Activated effector memory CD4-positive, alpha-beta T cell treated with Interleukin-2 at 50 U/mL for 16 hours (primary cell): ENCODE measurements around the gene TNNI2.
"Not testable (repeated sequence)": the region's sequence is repeated elsewhere in the genome, so short reads cannot be mapped to it uniquely, and the experiment has no call there.

Experiments used
- DNase-seq: peaks from one replicate; pipeline ENCODE4 v3.0.0-alpha.2; 2020

TNNI2 gene

GRCh38 chr11:1838426-1839144, at the start of gene TNNI2:
Gene TNNI2, plus strand, starts transcription at chr11:1838981. Its CDS starts 716 bp downstream, at chr11:1839697.
- no peak for DNase-seq

GRCh38 chr11:1791912-1792311, 46.9 kb upstream of the TNNI2 start:
- no peak for DNase-seq

- no peak for DNase-seq
These were observed 46.3 kb upstream of the TNNI2 start for GRCh38 chr11:1792461-1792860.

- DNase-seq = no peak
These were observed 45.7 kb upstream of the TNNI2 start for GRCh38 chr11:1793081-1793480.

- no peak for DNase-seq
These were observed 42.3 kb upstream of the TNNI2 start for GRCh38 chr11:1796413-1797011.

GRCh38 chr11:1797391-1798125, 41.2 kb upstream of the TNNI2 start:
- no peak for DNase-seq

- no peak for DNase-seq
These were observed 35.5 kb upstream of the TNNI2 start for GRCh38 chr11:1803246-1803645.

GRCh38 chr11:1803835-1804519, 34.8 kb upstream of the TNNI2 start:
- not testable (repeated sequence) for DNase-seq

GRCh38 chr11:1805525-1805924, 33.3 kb upstream of the TNNI2 start:
- DNase-seq = no peak

GRCh38 chr11:1807264-1807995, 31.4 kb upstream of the TNNI2 start:
- DNase-seq = no peak

- DNase-seq = no peak
These were observed 28.0 kb upstream of the TNNI2 start for GRCh38 chr11:1810761-1811160.

- DNase-seq = no peak
These were observed 26.5 kb upstream of the TNNI2 start for GRCh38 chr11:1812274-1812673.

GRCh38 chr11:1812801-1813200, 26.0 kb upstream of the TNNI2 start:
- no peak for DNase-seq

- DNase-seq = not testable (repeated sequence)
These were observed 25.4 kb upstream of the TNNI2 start for GRCh38 chr11:1813356-1813755.

GRCh38 chr11:1814691-1815090, 24.1 kb upstream of the TNNI2 start:
- no peak for DNase-seq

GRCh38 chr11:1815311-1815710, 23.5 kb upstream of the TNNI2 start:
- DNase-seq = no peak

GRCh38 chr11:1815751-1816150, 23.0 kb upstream of the TNNI2 start:
- DNase-seq = no peak

- no peak for DNase-seq
These were observed 21.8 kb upstream of the TNNI2 start for GRCh38 chr11:1817000-1817399.

- DNase-seq = no peak
These were observed 21.3 kb upstream of the TNNI2 start for GRCh38 chr11:1817511-1817910.

GRCh38 chr11:1819074-1819473, 19.7 kb upstream of the TNNI2 start:
- DNase-seq = no peak

- DNase-seq = no peak
These were observed 18.1 kb upstream of the TNNI2 start for GRCh38 chr11:1820463-1821325.

- no peak for DNase-seq
These were observed 17.2 kb upstream of the TNNI2 start for GRCh38 chr11:1821562-1821961.
